Subcutaneous adipose tissue (tissue), 4 donors: ENCODE data around the gene MAST4. TPM values are rescaled to one million over a fixed set of nuclear protein-coding genes. Genes with fewer than 3 reads are reported as not detected.

ENCODE experiments used
- total RNA-seq, 4 donors: library from RNA; depleted of rRNA; stranded (reverse); fragments of >200 nt; gene quantifications; one replicate each; pipeline ENCODE4 v1.1.0, GENCODE V29; 2016
- TF ChIP-seq, protein P1 (sequence below): fragments of 450-650 bp; IDR thresholded peaks from one replicate; pipeline ENCODE4 v1.5.1; 2016; ENCODE audit warnings: low read depth, mild to moderate bottlenecking, control low read depth, antibody characterized with exemption, moderate library complexity

The MAST4 gene
- total RNA-seq, 4 donors from 2014 or later, result 35.2 to 60.7 (median 52.9) TPM

DNA sequence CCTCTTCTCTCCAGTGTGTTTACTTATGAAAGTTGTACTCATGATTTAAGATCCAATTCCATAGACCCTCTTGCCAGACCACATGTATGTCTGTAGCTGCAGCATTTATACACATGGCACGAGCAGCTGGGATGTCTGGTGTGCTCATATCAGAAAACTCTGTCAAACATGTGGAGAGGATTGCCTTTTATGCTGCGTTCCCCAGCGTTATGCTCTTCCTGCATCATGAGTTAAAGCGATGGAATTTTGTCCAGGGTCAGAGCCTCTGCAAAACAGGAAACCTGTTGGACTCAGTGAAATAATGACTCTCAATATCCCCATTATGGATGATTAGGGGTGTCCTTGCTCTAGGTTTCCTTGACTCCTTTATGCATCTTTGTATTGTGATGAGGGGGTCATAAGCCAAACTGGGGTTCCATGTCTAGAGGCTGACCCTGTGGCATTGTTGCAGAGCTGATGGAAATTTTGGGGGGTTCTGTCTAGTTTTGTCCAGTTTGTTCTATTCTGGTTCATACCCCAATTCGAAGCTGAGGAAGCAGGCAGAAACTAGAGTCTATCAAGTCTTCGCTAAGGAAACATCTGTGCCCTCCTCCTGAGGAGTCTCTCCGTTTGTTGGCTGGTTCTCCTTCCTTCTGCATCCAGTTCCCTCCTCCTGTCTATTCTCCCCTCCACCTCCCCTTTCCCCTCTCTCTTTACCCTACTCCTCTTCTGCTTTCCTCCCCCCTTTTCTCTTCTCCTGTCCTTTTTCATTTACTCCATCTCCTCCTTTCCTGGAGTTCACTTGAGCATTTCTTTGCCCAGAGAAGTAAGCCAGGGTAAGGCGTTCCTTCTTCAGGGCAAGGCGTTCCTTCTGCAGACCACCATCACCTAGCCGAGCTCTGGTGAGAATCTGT, 252.8 kb downstream of the MAST4 start:
- TF ChIP-seq, protein P1, sequence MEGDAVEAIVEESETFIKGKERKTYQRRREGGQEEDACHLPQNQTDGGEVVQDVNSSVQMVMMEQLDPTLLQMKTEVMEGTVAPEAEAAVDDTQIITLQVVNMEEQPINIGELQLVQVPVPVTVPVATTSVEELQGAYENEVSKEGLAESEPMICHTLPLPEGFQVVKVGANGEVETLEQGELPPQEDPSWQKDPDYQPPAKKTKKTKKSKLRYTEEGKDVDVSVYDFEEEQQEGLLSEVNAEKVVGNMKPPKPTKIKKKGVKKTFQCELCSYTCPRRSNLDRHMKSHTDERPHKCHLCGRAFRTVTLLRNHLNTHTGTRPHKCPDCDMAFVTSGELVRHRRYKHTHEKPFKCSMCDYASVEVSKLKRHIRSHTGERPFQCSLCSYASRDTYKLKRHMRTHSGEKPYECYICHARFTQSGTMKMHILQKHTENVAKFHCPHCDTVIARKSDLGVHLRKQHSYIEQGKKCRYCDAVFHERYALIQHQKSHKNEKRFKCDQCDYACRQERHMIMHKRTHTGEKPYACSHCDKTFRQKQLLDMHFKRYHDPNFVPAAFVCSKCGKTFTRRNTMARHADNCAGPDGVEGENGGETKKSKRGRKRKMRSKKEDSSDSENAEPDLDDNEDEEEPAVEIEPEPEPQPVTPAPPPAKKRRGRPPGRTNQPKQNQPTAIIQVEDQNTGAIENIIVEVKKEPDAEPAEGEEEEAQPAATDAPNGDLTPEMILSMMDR, result no peak

DNA sequence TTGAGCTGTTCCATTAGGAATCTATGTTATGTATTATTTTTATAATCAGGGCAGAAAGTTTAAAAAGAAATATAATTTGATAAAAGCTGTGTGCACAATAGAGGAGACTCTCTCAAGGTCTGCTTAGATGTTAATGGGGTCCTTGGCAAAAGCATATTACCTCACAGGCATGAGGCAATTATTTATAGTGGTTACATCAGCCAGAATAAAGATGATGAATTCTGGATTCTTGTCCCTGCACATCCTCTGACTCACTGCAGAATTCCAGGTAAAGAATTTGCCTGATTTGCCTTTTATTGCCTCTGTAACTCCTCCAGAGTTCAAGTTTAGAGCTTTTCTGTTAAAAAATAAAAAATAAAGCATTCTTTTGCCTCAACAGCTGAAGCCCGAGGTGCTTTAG, 253.6 kb downstream of the MAST4 start:
- TF ChIP-seq, protein P1, result no peak

DNA sequence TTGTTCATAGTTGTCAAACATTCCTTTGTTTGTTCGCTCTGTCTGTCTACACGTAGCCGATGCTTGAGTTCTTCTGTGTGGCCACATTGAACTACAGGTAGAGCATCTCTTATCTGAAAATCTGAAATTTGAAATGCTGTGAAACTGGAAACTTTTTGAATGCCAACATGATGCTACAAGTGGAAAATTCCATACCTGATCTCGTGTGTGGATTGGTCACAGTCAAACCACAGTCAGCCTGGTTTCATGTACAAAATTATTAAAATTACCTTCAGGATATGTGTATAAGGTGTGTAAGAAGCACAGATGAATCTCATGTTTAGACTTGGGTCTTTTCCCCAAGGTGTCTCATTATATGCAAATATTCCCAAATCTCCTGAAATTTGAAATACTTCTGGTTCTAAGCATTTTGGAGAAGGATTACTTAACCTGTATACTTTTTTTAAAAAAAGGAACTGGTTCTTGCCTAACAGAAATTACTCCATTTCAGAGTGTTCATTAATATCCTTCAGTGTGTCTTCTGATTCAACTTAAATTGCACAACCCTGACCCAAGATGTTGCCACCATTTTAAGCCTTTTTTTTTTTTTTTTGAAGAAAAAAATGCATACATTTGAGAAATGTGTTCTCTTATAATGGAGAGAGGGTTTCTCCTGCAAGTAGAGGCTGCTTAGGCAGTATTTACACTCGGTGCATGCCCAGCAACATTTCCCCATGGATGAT, 254.3 kb downstream of the MAST4 start:
- TF ChIP-seq, protein P1, result no peak

DNA sequence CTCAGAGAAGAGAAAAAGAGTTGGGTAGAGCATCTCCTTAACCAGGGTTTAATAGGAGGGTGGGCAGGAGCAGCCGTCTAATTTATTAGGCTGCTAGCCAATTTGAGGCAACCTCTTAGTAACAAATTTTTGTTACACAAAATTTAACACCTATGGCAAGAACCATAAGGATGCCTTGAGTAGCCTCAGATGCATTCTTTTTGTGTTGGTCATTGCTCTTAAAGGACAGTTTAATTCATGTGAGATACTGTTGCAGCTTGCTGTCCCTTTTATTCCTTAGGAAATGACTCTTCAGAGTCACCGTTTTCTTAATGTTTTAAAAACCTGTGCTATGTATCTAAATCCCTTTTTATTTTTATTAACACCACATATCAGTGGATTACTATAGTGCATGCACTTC, 255.1 kb downstream of the MAST4 start:
- TF ChIP-seq, protein P1, result no peak

DNA sequence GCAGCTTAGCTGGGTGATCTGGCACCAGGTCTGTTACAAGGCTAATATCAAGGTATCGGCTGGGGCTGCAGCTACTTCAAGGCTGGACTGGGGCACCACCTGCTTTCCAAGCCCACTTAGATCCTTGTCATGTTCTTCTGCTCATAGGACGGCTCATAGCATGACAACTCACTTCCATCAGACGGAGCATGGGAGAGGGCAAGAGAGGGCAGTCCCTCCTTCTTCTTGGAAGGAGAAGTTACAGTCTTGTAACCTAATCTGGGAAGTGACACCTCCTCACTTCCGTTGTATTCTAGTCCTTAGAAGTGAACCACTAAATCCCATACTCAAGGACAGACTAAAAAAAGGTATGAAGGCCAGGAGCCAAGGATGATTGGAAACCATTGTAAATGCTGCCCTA, 258.2 kb downstream of the MAST4 start:
- TF ChIP-seq, protein P1, result no peak

DNA sequence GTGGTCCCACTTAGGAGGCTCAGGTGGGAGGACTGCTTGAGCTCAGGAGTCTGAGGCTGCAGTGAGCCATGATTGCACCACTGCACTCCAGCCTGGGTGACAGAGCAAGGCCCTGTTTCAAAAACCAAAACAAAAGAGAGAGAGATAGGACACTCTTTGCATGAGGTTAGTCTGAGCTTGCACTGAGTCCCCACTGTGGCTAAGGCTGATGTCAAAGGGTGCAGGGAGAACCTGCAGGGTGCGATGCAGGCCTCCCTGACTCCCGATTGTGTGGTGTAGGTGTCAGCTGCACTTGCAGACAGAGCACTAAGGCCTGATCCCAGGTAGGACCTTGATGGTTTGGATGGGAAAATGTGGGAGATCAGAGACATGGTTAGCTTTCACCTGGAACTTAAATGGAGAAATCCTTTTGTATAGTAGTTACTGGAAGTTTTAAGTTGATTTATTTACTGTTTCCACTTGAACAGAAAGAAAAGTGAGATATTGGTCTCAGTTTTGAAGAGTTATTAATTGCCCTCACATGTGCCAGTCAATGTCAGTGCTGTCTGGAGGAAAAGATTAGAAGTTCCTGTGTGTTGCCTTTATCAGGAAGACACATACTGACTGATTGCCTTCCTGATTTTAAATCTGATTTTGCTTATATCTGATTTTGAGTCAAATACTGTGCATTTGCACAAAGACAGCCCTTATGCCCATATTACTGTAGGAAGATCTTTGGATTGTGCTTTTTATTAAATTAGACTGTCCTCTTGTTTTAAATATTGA, 260.0 kb downstream of the MAST4 start:
- TF ChIP-seq, protein P1, result no peak
